ENCODE measurements around the gene RPS19. TPM values are rescaled to one million over a fixed set of nuclear protein-coding genes. Genes with fewer than 3 reads are reported as not detected.

The RPS19 gene
- total RNA-seq, 1 donor from 2014 or later = 2,232 TPM

DNA sequence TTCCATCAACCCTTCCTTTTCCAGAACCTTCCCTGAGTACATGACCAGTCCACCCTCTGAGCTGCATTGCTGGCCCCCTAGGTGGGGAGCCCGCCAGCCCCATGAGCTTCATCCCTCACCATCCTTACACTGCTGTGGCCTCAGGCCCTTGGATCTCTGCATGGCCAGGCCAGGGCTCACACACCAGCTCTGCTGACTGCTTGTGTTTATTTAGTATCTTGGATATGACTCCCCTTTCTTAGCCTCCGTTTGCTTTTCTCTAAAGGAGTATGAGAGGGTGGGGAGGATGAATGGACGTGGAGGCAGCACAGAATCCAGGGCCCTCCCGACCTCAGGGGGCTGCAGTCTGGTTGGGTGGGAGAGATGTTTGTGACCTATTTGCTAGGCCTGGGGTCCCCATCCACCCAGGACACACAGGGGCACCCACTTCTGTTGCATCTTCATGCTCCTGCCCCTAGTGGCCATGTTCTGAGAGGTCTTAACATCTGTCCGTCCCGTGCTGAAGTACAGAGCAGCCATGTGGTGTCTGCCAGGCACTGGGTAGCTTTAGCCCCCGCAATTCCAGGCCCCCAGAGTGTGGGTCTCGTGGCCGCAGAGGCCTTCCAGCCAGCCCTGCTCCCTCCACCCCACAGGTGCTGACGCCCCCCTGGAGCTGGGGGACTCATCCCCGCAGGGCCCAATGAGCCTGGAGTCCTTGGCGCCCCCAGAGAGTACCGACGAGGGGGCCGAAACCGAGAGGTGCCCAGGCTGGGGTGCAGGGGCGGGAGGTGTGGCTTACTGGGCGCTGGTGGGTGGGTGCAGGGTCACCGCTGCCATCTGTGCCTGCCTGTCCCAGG is 35.9 kb downstream of the RPS19 start:
- H3K27ac Mint-ChIP-seq = peak overlapping the region; percentile 68
- H3K36me3 Mint-ChIP-seq (ENCODE audit: insufficient read depth) = peaks cover 21% of the 10 kb centered on the region
- H3K9me3 Mint-ChIP-seq (ENCODE audit: low read depth) = no peaks in the 10 kb centered on the region
- DNase-seq (ENCODE audit: low spot score, unreplicated experiment) = no peak
- TF ChIP-seq, protein P1, sequence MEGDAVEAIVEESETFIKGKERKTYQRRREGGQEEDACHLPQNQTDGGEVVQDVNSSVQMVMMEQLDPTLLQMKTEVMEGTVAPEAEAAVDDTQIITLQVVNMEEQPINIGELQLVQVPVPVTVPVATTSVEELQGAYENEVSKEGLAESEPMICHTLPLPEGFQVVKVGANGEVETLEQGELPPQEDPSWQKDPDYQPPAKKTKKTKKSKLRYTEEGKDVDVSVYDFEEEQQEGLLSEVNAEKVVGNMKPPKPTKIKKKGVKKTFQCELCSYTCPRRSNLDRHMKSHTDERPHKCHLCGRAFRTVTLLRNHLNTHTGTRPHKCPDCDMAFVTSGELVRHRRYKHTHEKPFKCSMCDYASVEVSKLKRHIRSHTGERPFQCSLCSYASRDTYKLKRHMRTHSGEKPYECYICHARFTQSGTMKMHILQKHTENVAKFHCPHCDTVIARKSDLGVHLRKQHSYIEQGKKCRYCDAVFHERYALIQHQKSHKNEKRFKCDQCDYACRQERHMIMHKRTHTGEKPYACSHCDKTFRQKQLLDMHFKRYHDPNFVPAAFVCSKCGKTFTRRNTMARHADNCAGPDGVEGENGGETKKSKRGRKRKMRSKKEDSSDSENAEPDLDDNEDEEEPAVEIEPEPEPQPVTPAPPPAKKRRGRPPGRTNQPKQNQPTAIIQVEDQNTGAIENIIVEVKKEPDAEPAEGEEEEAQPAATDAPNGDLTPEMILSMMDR (IDR thresholded peaks at IDR 0.05; ENCODE audit: unreplicated experiment) = peak; percentile 48
- H3K4me3 Mint-ChIP-seq (ENCODE audit: low read depth) = no peak overlapping the region
- no peaks in the 10 kb centered on the region for H3K27me3 Mint-ChIP-seq
- H3K4me1 Mint-ChIP-seq (ENCODE audit: low read depth) = peaks cover 11% of the 10 kb centered on the region

DNA sequence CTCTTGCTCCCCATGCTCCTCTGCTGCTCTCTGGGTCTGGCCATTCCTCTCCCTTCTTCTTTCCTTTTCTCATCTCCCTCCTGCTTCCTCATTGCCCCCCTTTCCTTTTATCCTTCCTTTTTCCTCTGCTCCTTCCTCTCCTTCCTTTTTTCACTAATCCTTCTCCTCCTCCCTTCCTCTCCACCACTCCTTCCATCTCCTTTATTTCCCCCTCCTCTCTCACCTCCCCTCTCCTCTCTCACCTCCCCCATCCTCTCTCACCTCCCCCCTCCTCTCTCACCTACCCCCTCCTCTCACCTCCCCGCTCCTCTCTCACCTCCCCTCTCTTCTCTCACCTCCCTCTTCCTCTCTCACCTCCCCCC is 36.5 kb downstream of the RPS19 start:
- Mint-ChIP-seq H3K4me3 (ENCODE audit: low read depth) (no peak overlapping the region), H3K36me3 (ENCODE audit: insufficient read depth) (peaks cover 22% of the 10 kb centered on the region), H3K4me1 (ENCODE audit: low read depth) (peaks cover 11% of the 10 kb centered on the region), H3K27me3 (no peaks in the 10 kb centered on the region), H3K9me3 (ENCODE audit: low read depth) (no peaks in the 10 kb centered on the region), H3K27ac (no peak overlapping the region)
- TF ChIP-seq, protein P1 (IDR thresholded peaks at IDR 0.05; ENCODE audit: unreplicated experiment) = no peak
- no peak for DNase-seq (ENCODE audit: low spot score, unreplicated experiment)

- Mint-ChIP-seq H3K4me1 (ENCODE audit: low read depth) (peaks cover 11% of the 10 kb centered on the region), H3K9me3 (ENCODE audit: low read depth) (no peaks in the 10 kb centered on the region), H3K4me3 (ENCODE audit: low read depth) (no peak overlapping the region), H3K27ac (no peak overlapping the region), H3K36me3 (ENCODE audit: insufficient read depth) (peaks cover 28% of the 10 kb centered on the region), H3K27me3 (no peaks in the 10 kb centered on the region)
- DNase-seq (ENCODE audit: low spot score, unreplicated experiment) = no peak
- TF ChIP-seq, protein P1 (IDR thresholded peaks at IDR 0.05; ENCODE audit: unreplicated experiment) = no peak
Observed at GRCh38 chr19:41897181-41897580, 37.1 kb downstream of the RPS19 start.

DNA sequence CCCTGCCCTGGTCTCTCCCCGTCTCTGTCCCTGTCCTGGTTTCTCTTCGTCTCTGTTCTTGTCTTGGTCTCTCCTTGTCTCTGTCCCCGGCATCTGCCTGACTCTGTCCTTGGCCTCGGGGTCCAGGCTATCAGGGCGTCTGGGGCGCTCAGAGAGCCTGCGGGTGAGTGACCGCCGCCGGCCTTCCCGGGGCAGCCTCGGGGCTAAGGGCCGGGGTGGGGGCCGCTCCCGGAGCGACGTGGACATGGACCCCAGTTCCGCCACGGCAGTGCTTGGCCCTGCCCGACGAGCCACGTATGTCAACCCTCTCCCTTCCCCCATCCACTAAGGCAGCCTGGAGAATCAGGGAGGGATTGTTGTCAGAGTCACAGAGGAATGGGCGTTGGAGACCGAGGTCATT is 37.8 kb downstream of the RPS19 start:
- H3K27ac Mint-ChIP-seq = peak overlapping the region; percentile 64
- H3K36me3 Mint-ChIP-seq (ENCODE audit: insufficient read depth) = peaks cover 31% of the 10 kb centered on the region
- no peaks in the 10 kb centered on the region for H3K27me3 Mint-ChIP-seq
- no peak for DNase-seq (ENCODE audit: low spot score, unreplicated experiment)
- H3K9me3 Mint-ChIP-seq (ENCODE audit: low read depth) = no peaks in the 10 kb centered on the region
- peaks cover 11% of the 10 kb centered on the region for H3K4me1 Mint-ChIP-seq (ENCODE audit: low read depth)
- no peak overlapping the region for H3K4me3 Mint-ChIP-seq (ENCODE audit: low read depth)
- TF ChIP-seq, protein P1 (IDR thresholded peaks at IDR 0.05; ENCODE audit: unreplicated experiment) = no peak

GRCh38 chr19:41898235-41898634 is 38.2 kb downstream of the RPS19 start:
- H3K4me3 Mint-ChIP-seq (ENCODE audit: low read depth) = no peak overlapping the region
- H3K27ac Mint-ChIP-seq = no peak overlapping the region
- peaks cover 31% of the 10 kb centered on the region for H3K36me3 Mint-ChIP-seq (ENCODE audit: insufficient read depth)
- DNase-seq (ENCODE audit: low spot score, unreplicated experiment) = no peak
- H3K9me3 Mint-ChIP-seq (ENCODE audit: low read depth) = no peaks in the 10 kb centered on the region
- TF ChIP-seq, protein P1 (IDR thresholded peaks at IDR 0.05; ENCODE audit: unreplicated experiment) = no peak
- H3K27me3 Mint-ChIP-seq = no peaks in the 10 kb centered on the region
- H3K4me1 Mint-ChIP-seq (ENCODE audit: low read depth) = peaks cover 11% of the 10 kb centered on the region
